T-helper 17 cell (primary cell): Measurements from ENCODE around the gene CXCR6. TPM values are rescaled to one million over a fixed set of nuclear protein-coding genes. Genes with fewer than 3 reads are reported as not detected.

ENCODE experiments used
- ATAC-seq: fragments of 150-1000 bp; cut with Tn5 transposase; 2 replicates; pipeline ENCODE4 v1.10.0; 2021; ENCODE audit warnings: mild to moderate bottlenecking, moderate library complexity
- DNase-seq, 3 donors: peaks; one replicate each; pipeline versions ENCODE4 v3.0.0 to v3.0.0-alpha.2; 2020 to 2021
- H3K9me3 ChIP-seq: one replicate; pipeline ENCODE4 v1.7.0; 2013; ENCODE audit warnings: low read length, mild to moderate bottlenecking; ENCODE audit not compliant: control insufficient read depth, poor library complexity, severe bottlenecking
- H3K27ac Mint-ChIP-seq: one replicate; pipeline ENCODE4 v1.8.0; 2022; ENCODE audit warnings: mild to moderate bottlenecking, moderate library complexity, mixed read lengths
- H3K27me3 Mint-ChIP-seq: one replicate; pipeline ENCODE4 v1.8.0; 2022; ENCODE audit warnings: mixed read lengths
- H3K36me3 Mint-ChIP-seq: one replicate; pipeline ENCODE4 v1.8.0; 2022; ENCODE audit warnings: low read depth, mixed read lengths
- H3K4me1 Mint-ChIP-seq: one replicate; pipeline ENCODE4 v1.8.0; 2022; ENCODE audit warnings: mild to moderate bottlenecking, mixed read lengths
- H3K4me3 Mint-ChIP-seq: one replicate; pipeline ENCODE4 v1.8.0; 2022; ENCODE audit warnings: mild to moderate bottlenecking, moderate library complexity, mixed read lengths
- total RNA-seq, 4 donors: library from RNA in 2 of 4; stranded (reverse) in 2 of 4; gene quantifications; one replicate each; pipeline ENCODE4 v1.2.3 and lab custom pipeline; 2022 to 2026

CXCR6 gene
- total RNA-seq, 2 donors from 2014 or later, result 2.0 to 4.4 TPM

DNA sequence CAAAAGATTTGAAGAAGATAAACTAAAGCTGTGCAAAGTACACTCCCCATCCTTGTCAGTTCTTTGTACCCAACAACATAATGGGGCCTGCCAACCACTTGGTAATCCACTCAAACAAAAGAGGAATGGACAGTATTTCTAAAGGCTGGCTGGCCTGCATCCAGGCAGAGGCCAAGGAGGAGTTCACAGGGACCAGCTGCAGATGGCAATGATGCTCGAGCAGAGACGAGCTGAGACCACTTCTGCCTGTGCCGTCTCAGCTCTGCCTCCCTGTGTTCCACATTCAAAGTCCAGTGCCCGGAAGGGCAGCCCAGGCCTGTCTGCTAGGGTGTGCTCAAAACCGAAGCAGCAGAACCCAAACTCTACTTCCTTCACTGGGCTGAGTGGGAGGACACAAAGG is 14.3 kb downstream of the CXCR6 start:
- no peaks in the 10 kb centered on the region for H3K9me3 ChIP-seq
- Mint-ChIP-seq H3K4me1 (peaks cover 20% of the 10 kb centered on the region), H3K4me3 (no peak overlapping the region), H3K27ac (peak overlapping the region; percentile 60), H3K36me3 (peaks cover 19% of the 10 kb centered on the region), H3K27me3 (no peaks in the 10 kb centered on the region)
- DNase-seq (no peak), ATAC-seq (no peak)

DNA sequence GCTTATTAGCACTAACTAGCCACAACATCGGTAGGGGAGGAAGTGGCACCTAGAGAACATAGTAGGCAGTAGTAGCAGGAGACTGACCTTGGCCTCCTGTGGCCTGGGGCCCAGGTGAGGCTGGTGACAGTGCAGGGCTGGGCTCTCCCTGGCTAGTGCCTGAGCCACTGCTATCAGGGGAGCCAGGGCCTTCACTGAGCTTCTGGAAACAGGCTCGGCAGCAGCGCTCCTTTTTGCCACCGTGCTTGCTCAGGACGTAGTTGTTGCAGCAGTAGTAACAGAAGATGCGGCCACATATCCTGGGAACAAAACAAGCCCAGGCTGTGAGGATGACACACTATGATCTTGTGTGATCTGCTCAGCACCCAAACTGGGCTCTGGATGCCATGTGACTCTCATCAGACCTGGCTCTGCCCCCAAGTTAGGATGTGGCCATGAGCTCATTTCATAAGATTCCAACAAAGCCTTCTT is 15.1 kb downstream of the CXCR6 start:
- ATAC-seq, result no peak

DNA sequence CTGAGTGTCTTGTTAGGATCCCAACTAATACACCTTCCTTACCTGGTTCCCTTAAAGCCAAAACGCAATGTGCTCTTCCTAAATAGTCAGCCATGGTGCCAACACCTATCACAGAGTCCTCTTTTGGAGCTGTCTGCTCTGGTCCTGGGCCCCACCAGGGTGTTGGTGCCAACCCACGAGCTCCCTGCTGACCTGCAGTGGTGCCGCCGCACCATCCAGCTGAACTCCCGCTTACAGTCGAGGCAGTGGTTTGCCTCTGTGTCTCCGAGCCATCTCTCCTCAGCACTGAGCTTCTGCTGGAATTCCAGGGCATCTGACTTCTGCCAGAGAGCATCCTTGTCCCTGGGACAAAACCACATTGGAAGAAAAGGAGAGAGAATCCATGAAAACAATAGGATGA is 15.9 kb downstream of the CXCR6 start:
- peaks cover 29% of the 10 kb centered on the region for H3K4me1 Mint-ChIP-seq
- no peaks in the 10 kb centered on the region for H3K9me3 ChIP-seq
- DNase-seq, result no peak
- no peak for ATAC-seq
- H3K27ac Mint-ChIP-seq, result no peak overlapping the region
- peaks cover 17% of the 10 kb centered on the region for H3K36me3 Mint-ChIP-seq
- H3K27me3 Mint-ChIP-seq, result no peaks in the 10 kb centered on the region
- no peak overlapping the region for H3K4me3 Mint-ChIP-seq

More for the DNA sequence above, 15.1 kb downstream of the CXCR6 start:
- H3K27ac Mint-ChIP-seq, result peak overlapping the region; percentile 60
- H3K4me1 Mint-ChIP-seq, result peaks cover 22% of the 10 kb centered on the region
- peaks cover 17% of the 10 kb centered on the region for H3K36me3 Mint-ChIP-seq
- H3K4me3 Mint-ChIP-seq, result no peak overlapping the region
- no peak for DNase-seq
- no peaks in the 10 kb centered on the region for H3K9me3 ChIP-seq
- no peaks in the 10 kb centered on the region for H3K27me3 Mint-ChIP-seq

DNA sequence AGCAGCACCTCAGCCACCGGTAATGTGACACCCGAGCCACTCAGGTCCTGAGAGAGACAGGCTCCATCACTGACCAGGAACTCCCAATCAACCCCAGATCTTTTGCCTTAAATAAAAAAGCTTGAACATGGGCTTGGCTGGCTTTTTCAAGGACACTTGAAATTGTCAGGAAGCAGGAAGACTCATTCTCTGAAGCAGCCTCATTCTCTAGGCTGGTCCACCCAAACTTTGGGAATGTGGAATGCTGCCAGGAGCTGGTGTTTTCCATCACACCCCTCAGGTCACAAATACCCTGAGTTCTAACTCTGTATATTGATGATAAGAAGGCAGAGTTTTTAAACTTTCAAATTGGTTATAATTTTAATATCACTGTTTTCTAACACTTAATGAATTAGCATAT is 17.0 kb downstream of the CXCR6 start:
- peaks cover 17% of the 10 kb centered on the region for H3K36me3 Mint-ChIP-seq
- no peaks in the 10 kb centered on the region for H3K9me3 ChIP-seq
- no peak for ATAC-seq
- peaks cover 34% of the 10 kb centered on the region for H3K4me1 Mint-ChIP-seq
- DNase-seq, result no peak
- H3K27ac Mint-ChIP-seq, result peak overlapping the region; percentile 91
- no peak overlapping the region for H3K4me3 Mint-ChIP-seq
- H3K27me3 Mint-ChIP-seq, result no peaks in the 10 kb centered on the region

DNA sequence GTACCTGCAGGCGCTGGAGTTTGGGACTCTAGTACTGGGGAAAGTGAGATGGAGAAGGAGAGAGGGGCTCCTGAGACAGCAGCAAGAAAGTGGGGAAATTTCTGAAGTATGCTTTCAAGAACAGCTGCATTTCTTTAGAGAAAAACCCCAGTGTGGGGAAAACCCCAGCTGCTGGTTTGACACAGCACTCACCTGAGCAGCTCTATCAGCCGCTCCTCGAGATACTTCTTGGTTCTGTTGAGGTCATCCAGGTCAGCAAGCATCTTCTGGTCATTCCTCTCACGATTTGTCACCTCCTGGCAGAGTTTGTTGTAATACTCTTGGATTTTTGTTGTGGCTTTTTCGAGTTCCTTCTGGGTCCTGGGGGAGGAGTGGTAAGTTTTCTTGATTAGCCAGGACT is 18.8 kb downstream of the CXCR6 start:
- DNase-seq (no peak), ATAC-seq (peak; percentile 70)
- no peaks in the 10 kb centered on the region for H3K9me3 ChIP-seq
- peak overlapping the region; percentile 91 for H3K27ac Mint-ChIP-seq
- peaks cover 17% of the 10 kb centered on the region for H3K36me3 Mint-ChIP-seq
- peak overlapping the region; percentile 49 for H3K4me3 Mint-ChIP-seq
- no peaks in the 10 kb centered on the region for H3K27me3 Mint-ChIP-seq
- H3K4me1 Mint-ChIP-seq, result peaks cover 46% of the 10 kb centered on the region

DNA sequence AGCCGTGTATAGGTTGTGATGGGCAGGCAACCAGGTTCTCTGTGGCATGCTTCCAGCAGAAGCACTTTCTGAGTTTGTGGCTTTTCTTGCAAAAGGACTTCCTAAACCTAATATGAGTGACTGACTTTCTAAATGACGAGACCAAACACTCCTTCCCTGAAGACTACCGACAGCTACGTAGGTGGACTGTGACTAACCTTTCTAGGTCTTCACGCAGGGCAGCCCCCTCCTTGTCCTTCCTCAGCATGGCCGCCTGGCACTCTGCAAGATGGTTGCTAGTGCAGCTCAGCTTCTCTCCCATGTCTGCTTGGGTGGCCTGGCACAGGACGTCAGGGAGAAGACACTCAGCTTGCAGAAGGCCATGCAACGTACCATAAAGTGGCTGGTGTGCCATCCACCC is 20.9 kb downstream of the CXCR6 start:
- no peaks in the 10 kb centered on the region for H3K27me3 Mint-ChIP-seq
- no peak overlapping the region for H3K4me3 Mint-ChIP-seq

DNA sequence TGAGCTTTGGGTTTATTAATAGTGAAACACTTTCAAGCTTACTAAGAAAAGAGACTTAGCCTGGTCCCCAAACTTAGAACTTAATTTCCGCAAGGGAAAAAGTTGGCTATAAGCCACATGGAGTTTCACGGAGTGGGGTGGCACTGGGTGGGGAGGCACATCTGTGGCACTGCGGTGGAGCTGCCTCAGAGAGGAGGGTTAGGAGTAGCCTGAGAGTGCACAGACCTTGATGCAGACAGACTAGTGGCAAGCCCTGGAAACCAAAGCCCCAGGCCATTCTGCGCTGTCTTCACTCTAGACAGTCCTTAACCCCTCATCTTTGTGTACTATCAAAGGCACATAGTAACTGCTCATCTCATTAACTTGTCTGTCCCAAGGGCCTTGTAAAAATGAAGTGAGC is 22.0 kb downstream of the CXCR6 start:
- peak; percentile 53 for ATAC-seq
- no peaks in the 10 kb centered on the region for H3K9me3 ChIP-seq
- Mint-ChIP-seq H3K36me3 (peaks cover 9% of the 10 kb centered on the region), H3K4me1 (peaks cover 53% of the 10 kb centered on the region), H3K27me3 (no peaks in the 10 kb centered on the region), H3K4me3 (peak overlapping the region; percentile 71), H3K27ac (peak overlapping the region; percentile 91)
- no peak for DNase-seq

More for the DNA sequence above, 20.9 kb downstream of the CXCR6 start:
- ATAC-seq (peak; percentile 54), DNase-seq (no peak)
- H3K4me1 Mint-ChIP-seq, result peaks cover 54% of the 10 kb centered on the region
- peaks cover 13% of the 10 kb centered on the region for H3K36me3 Mint-ChIP-seq
- no peaks in the 10 kb centered on the region for H3K9me3 ChIP-seq
- H3K27ac Mint-ChIP-seq, result peak overlapping the region; percentile 91

DNA sequence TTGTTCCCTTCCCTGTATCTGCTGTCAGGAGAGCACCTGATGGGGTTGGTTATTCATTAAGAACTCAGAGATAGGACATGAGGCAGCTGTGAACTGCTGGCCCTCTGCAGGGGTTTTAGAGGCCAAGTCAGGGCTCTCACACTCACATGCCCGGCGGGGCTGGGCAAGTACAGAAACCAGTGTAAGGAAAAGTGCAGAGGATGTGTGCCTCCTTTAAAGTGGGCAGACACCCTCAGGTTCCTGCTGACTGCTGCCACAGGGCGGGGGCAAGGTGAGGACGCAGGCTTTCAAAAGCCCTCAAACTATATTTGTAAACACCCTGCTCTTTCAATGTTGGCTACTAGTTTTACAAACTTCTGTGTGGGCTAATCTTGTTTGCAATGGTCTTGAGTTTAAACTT is 22.4 kb downstream of the CXCR6 start:
- Mint-ChIP-seq H3K36me3 (peaks cover 9% of the 10 kb centered on the region), H3K4me3 (peak overlapping the region; percentile 71), H3K27me3 (no peaks in the 10 kb centered on the region), H3K27ac (peak overlapping the region; percentile 91), H3K4me1 (peaks cover 55% of the 10 kb centered on the region)
- ATAC-seq (peak; percentile 66), DNase-seq (no peak)
- H3K9me3 ChIP-seq, result no peaks in the 10 kb centered on the region

DNA sequence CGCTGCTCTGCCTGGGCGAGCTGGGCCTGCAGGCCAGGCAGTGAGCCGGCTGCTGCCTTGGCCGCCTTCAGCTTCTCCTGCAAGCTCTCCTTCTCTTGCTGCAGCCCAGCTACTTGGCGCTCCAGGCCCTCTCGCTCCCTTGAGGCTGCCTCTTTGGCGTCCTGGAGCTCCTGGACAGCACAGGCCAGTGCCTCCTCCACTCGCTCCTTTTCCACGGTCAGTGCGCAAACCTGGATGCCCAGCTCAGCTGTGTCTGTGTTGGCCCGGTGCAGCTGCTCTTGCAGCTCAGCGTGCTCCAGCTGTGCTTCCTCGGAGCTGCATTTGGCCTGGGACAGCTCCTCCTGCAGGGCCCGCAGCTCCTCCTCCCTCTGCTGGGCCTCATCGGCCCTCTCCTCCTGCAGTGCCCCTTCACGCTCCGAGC is 23.1 kb downstream of the CXCR6 start:
- H3K27ac Mint-ChIP-seq, result peak overlapping the region; percentile 91

DNA sequence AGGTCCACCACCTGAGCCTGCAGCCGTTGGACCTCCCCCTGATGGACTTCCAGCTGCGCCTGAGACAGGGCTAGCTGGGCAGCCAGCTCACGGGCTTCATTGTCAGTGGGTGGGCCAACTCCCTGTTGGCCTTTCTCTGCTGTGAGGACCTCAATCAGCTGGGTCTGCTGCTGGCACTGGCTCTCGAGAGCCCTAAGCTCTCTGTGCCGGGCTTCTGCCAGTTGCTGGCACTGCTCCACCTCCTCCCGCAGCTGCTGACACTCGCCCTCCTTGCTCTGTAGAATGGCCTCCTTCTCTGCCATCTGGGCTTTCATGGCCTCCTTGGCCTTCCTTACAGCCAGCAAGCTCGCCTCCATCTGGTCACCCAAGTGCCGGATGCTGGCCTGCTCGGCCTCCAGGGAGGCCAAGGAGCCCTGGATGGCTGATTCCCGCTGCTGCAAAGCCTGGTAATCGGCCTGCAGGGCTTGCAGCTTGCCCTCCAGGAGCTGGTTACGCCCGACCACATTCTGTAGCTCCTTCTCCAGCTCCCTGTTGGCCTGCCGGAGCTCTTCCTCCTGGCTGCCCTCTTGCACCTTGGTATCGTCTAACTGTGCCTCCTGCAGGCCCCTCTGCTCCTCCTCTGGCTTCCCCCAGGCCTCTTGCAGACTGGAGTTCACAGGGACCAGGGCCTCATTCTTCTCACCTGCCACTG is 23.8 kb downstream of the CXCR6 start:
- H3K4me3 Mint-ChIP-seq, result peak overlapping the region; percentile 74
- ATAC-seq (no peak), DNase-seq (no peak)
- no peaks in the 10 kb centered on the region for H3K27me3 Mint-ChIP-seq
- no peaks in the 10 kb centered on the region for H3K9me3 ChIP-seq
- peaks cover 6% of the 10 kb centered on the region for H3K36me3 Mint-ChIP-seq
- peaks cover 53% of the 10 kb centered on the region for H3K4me1 Mint-ChIP-seq
- peak overlapping the region; percentile 91 for H3K27ac Mint-ChIP-seq

More for the DNA sequence above, 23.1 kb downstream of the CXCR6 start:
- peaks cover 52% of the 10 kb centered on the region for H3K4me1 Mint-ChIP-seq
- H3K36me3 Mint-ChIP-seq, result peaks cover 6% of the 10 kb centered on the region
- no peaks in the 10 kb centered on the region for H3K27me3 Mint-ChIP-seq
- no peaks in the 10 kb centered on the region for H3K9me3 ChIP-seq
- ATAC-seq (no peak), DNase-seq (no peak)
- H3K4me3 Mint-ChIP-seq, result peak overlapping the region; percentile 74

DNA sequence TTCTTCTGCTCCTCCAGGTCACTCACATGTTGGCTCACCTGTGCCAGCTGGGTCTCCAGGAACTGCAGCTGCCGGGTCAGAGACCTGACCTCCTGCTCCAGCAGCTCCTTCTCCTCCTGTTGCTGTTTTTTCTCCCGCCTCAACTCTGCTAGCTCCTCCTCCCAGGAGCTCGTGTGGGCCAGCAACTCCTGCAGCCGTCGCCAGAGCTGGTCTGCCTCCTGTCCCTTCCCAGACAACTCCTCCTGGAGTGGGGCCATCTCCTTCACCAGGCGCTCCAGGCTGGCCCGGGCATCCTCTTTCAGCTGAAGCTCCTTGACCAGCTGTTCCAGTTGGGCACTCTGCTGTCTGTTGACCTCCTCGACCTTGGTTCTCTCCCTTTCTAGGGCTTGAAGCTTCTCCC is 24.5 kb downstream of the CXCR6 start:
- ATAC-seq, result no peak
- peaks cover 51% of the 10 kb centered on the region for H3K4me1 Mint-ChIP-seq
- no peak for DNase-seq

DNA sequence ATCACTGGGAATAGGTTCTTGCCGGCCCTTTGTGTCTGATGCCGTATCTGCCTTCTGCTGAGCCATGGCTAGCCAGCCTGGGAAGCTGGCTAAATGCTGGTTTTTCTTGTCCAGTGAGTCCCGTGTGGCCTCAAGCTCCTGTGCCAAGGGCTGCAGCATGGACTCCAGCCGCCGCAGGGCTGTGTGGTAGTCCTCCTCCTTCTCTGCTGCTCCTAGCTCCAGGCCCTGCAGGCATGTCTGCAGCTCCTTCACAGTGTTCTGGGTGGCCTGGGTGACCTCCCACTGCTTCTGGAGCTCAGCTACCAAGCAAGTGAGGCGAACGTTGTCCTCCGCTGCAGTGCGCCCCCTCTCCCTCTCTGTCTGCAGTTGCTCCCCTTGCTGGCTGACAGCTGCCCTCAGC is 24.9 kb downstream of the CXCR6 start:
- no peaks in the 10 kb centered on the region for H3K27me3 Mint-ChIP-seq
- H3K9me3 ChIP-seq, result no peaks in the 10 kb centered on the region
- H3K36me3 Mint-ChIP-seq, result peaks cover 5% of the 10 kb centered on the region
- DNase-seq, result no peak
- peak overlapping the region; percentile 91 for H3K27ac Mint-ChIP-seq
- H3K4me1 Mint-ChIP-seq, result peaks cover 49% of the 10 kb centered on the region
- no peak for ATAC-seq
- peak overlapping the region; percentile 72 for H3K4me3 Mint-ChIP-seq

More for the DNA sequence above, 24.5 kb downstream of the CXCR6 start:
- H3K9me3 ChIP-seq, result no peaks in the 10 kb centered on the region
- H3K36me3 Mint-ChIP-seq, result peaks cover 6% of the 10 kb centered on the region
- peak overlapping the region; percentile 72 for H3K4me3 Mint-ChIP-seq
- peak overlapping the region; percentile 91 for H3K27ac Mint-ChIP-seq
- no peaks in the 10 kb centered on the region for H3K27me3 Mint-ChIP-seq

DNA sequence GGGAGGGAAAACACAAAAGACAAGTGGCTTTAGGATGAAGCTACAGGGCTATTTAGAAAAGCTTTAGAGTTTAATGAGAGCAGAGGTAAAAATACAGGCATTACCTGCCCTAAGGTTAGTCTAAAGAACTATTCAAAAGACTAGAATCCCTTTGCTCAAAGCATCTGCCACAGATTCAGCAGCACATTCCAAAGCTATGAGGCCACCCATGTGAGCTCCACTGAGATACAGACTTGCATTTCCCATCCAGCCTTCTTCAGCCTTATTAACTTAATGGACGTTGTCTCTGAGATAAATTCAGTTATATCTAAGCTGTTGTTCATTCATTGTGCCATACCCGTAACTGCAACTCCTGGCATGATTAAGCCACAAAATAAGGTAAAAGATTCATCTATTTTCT is 25.4 kb downstream of the CXCR6 start:
- ATAC-seq (no peak), DNase-seq (no peak)
- Mint-ChIP-seq H3K36me3 (peaks cover 3% of the 10 kb centered on the region), H3K4me1 (peaks cover 47% of the 10 kb centered on the region), H3K27ac (peak overlapping the region; percentile 91), H3K27me3 (no peaks in the 10 kb centered on the region), H3K4me3 (no peak overlapping the region)
- H3K9me3 ChIP-seq, result no peaks in the 10 kb centered on the region

DNA sequence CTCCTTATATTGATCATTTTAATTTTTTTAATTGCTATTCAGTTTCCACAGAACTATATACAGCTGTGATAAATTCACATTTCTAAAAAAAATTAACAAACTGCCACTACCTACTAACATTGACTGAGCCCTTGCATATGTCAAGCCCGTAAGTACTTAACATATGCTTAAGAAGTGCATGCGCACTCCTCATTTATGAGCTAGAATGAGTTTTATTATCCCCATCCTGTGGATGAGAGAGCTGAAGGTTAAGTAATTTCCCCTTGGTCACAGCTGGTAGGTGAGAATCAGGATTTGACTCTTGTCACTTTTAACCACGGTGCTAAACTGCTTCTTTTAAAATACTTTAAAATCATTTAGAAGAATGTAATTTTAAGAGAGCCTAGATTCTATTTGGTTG is 25.9 kb downstream of the CXCR6 start:
- peaks cover 44% of the 10 kb centered on the region for H3K4me1 Mint-ChIP-seq
- no peaks in the 10 kb centered on the region for H3K27me3 Mint-ChIP-seq
- DNase-seq, result no peak
- H3K4me3 Mint-ChIP-seq, result no peak overlapping the region
- H3K27ac Mint-ChIP-seq, result no peak overlapping the region
- no peaks in the 10 kb centered on the region for H3K9me3 ChIP-seq
- no peak for ATAC-seq
- H3K36me3 Mint-ChIP-seq, result peaks cover 3% of the 10 kb centered on the region
